ENCODE results near the gene ABAT.

DNA sequence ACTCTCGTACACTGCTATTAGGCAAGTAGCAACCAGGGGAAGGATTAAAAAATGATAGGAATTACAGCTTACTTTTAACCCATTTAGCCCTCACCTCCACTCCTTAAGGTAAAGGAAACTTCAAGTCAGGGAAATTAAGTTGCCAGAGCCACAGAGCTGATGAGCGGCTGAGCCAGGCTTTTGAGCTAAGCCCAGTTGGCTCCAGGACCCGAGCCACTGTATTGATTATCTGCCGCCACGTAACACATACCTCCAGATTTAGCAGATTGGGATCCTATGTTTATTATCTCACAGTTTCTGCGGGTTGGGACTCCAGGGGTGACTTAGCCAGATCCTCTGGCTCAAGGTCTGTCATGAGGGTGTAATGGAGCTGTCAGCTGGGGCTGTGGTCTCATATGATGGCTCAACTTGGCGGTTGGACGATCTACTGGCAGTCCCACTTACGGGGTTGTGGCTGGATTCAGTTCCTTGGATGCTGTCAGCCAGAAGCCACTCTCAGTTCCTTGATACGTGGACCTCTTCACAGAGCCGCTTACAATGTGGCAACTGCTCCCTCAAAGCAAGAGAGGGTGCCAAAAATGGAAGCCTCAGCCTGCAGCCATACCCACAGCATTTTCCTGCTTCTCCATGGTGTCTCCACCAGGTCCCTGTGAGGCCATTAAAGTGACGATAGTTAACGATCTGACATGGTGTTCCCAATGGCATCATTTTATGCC is 65.7 kb downstream of the ABAT start:
- TF ChIP-seq, protein P1, sequence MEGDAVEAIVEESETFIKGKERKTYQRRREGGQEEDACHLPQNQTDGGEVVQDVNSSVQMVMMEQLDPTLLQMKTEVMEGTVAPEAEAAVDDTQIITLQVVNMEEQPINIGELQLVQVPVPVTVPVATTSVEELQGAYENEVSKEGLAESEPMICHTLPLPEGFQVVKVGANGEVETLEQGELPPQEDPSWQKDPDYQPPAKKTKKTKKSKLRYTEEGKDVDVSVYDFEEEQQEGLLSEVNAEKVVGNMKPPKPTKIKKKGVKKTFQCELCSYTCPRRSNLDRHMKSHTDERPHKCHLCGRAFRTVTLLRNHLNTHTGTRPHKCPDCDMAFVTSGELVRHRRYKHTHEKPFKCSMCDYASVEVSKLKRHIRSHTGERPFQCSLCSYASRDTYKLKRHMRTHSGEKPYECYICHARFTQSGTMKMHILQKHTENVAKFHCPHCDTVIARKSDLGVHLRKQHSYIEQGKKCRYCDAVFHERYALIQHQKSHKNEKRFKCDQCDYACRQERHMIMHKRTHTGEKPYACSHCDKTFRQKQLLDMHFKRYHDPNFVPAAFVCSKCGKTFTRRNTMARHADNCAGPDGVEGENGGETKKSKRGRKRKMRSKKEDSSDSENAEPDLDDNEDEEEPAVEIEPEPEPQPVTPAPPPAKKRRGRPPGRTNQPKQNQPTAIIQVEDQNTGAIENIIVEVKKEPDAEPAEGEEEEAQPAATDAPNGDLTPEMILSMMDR (IDR thresholded peaks at IDR 0.05; ENCODE audit: low read length), result no peak
- TF ChIP-seq EZH2 (optimal IDR thresholded peaks at IDR 0.05; ENCODE audit: low read depth, low read length), result no peak
- TF ChIP-seq EZH2phosphoT487 (IDR thresholded peaks at IDR 0.05; ENCODE audit: low read length), result no peak
